Stomach (tissue), 4 donors: ENCODE results near the gene BANP.

Source experiments
- CTCF ChIP-seq, 7 experiments: fragments of 450-650 bp in 4 of 7; fragments of 200-600 bp in 3 of 7; sonication (generic) in 3 of 7; IDR thresholded peaks; one replicate each; pipeline ENCODE4 v1.5.1; 2016 to 2019; ENCODE audit warnings: antibody characterized with exemption in 7 of 7, control low read depth in 2 of 7, mild to moderate bottlenecking in 1 of 7
- EP300 ChIP-seq: sonication (generic); formaldehyde crosslinking; IDR thresholded peaks from one replicate; pipeline ENCODE4 v1.6.1; 2017; ENCODE audit warnings: antibody characterized with exemption
- POLR2A ChIP-seq, 4 donors: fragments of 450-650 bp; IDR thresholded peaks; one replicate each; pipeline ENCODE4 v1.6.1; 2016; ENCODE audit warnings: antibody characterized with exemption in 4 of 4, control low read depth in 2 of 4, mild to moderate bottlenecking in 1 of 4, moderate library complexity in 1 of 4

GRCh38 chr16:88113545-88114045, 162.4 kb downstream of the BANP start:
- TF ChIP-seq CTCF (IDR thresholded peaks at IDR 0.05): no peak
- no peak for TF ChIP-seq POLR2A (IDR thresholded peaks at IDR 0.05)
- TF ChIP-seq EP300: no peak
